C4-2B (cell line): ENCODE measurements around the gene CENPX.

ENCODE experiments used
- H3K27ac ChIP-seq: fragments of 450-650 bp; 2 replicates; pipeline ENCODE4 v1.5.1; 2017
- ZFX ChIP-seq: fragments of 450-650 bp; IDR thresholded peaks from 2 replicates; pipeline ENCODE4 v1.6.1; 2017
- TF ChIP-seq, protein P1 (sequence below): fragments of 450-650 bp; conservative IDR thresholded peaks from 2 replicates; pipeline ENCODE4 v1.5.1; 2017; ENCODE audit warnings: mild to moderate bottlenecking

Gene CENPX

DNA sequence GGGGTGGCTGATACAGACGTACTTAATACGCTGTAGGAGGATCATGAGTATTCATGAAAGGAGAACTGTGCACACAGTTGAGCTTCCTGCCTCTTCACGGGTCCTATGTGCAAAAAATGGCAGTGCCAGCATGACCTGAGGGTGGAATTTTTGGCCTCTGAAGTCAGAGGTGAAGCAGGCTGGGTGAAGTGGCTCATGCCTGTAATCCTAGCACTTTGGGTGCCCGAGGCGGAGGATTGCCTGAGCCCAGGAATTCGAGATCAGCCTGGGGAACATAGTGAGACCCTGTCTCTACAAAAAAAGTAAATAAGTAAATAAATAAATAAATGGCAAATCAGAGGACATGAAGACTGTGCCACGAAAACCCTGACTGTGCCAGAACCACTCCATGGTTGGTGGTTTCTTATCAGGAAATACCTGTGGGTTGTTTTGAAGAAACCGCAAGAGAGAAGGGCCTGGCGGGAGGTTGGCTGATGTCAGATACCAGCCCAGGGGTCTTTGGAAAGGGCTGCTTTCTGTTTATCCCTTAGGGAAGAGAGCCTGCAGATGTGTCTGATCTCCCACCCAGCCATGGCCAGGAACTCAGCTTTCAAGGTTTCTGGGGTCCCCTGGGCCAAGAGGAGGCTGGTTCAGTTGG is 41.9 kb downstream of the CENPX start:
- TF ChIP-seq, protein P1, sequence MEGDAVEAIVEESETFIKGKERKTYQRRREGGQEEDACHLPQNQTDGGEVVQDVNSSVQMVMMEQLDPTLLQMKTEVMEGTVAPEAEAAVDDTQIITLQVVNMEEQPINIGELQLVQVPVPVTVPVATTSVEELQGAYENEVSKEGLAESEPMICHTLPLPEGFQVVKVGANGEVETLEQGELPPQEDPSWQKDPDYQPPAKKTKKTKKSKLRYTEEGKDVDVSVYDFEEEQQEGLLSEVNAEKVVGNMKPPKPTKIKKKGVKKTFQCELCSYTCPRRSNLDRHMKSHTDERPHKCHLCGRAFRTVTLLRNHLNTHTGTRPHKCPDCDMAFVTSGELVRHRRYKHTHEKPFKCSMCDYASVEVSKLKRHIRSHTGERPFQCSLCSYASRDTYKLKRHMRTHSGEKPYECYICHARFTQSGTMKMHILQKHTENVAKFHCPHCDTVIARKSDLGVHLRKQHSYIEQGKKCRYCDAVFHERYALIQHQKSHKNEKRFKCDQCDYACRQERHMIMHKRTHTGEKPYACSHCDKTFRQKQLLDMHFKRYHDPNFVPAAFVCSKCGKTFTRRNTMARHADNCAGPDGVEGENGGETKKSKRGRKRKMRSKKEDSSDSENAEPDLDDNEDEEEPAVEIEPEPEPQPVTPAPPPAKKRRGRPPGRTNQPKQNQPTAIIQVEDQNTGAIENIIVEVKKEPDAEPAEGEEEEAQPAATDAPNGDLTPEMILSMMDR = no peak
- no peak for TF ChIP-seq ZFX

DNA sequence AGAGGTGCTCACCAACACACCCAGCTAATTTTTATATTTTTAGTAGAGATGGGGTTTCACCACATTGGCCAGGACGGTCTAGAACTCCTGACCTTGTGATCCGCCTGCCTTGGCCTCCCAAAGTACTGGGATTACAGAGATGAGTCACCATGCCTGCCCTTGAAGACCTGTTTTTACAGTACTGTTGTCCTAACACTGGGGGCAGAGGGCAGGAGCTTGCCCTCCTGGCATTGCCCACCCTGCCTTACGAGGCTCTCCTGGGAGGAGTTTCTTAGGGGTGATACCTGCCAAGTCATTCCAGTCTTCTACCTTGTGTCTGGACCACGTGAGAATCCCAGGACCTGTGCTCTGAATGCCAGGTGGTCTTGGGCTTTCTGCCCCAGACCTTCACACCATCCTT is 42.6 kb downstream of the CENPX start:
- H3K27ac ChIP-seq = no peak overlapping the region
- TF ChIP-seq, protein P1 = no peak
- no peak for TF ChIP-seq ZFX

More for the DNA sequence above, 41.9 kb downstream of the CENPX start:
- no peak overlapping the region for H3K27ac ChIP-seq

DNA sequence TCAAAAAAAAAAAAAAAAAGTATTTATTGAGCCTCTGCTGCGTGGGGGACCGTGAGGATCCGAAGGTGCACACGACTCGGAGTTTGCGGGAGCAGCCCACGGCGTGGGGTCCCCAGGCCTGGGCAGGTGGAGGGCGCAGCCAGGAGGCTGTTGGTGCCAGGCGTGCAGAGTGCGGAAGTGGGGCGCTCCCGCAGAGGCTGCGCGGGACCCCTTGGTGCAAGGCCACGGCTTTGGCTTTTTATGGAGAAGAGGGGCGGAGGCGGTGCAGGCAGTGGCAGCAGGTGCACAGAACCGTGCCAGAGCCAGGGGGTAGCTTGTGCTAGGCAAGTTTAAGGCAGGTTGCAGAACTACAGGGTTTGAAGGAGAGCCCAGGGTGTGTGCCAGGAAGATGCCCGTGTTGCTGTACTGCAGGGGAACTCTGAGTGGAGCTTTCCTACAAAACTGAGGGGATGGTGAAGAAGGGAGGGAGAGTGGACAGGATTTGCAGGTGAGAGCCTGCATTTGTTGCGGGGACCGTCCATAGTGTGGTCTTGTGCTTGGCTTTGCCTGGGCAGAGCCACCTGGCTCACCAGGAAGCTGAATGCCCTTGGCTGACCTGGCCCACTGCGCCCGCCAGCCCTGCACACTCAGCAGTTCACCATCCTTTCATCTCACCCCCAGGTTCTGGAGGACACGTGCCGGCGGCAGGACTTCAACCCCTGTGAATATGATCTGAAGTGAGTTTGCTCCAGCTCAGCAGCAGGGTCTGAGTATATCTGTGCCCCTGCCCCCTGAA is 44.0 kb downstream of the CENPX start:
- TF ChIP-seq, protein P1 = no peak
- TF ChIP-seq ZFX = no peak
- peak overlapping the region; percentile 98 for H3K27ac ChIP-seq

GRCh38 chr17:81977211-81977808 is 45.4 kb downstream of the CENPX start, which contains the start of gene ASPSCR1:
TSS of gene ASPSCR1 (plus strand) at chr17:81977629. CDS start at chr17:81977647, 18 bp downstream.
- TF ChIP-seq, protein P1 = no peak
- TF ChIP-seq ZFX = no peak
- H3K27ac ChIP-seq = peak within 1 kb of the TSS; percentile 98

DNA sequence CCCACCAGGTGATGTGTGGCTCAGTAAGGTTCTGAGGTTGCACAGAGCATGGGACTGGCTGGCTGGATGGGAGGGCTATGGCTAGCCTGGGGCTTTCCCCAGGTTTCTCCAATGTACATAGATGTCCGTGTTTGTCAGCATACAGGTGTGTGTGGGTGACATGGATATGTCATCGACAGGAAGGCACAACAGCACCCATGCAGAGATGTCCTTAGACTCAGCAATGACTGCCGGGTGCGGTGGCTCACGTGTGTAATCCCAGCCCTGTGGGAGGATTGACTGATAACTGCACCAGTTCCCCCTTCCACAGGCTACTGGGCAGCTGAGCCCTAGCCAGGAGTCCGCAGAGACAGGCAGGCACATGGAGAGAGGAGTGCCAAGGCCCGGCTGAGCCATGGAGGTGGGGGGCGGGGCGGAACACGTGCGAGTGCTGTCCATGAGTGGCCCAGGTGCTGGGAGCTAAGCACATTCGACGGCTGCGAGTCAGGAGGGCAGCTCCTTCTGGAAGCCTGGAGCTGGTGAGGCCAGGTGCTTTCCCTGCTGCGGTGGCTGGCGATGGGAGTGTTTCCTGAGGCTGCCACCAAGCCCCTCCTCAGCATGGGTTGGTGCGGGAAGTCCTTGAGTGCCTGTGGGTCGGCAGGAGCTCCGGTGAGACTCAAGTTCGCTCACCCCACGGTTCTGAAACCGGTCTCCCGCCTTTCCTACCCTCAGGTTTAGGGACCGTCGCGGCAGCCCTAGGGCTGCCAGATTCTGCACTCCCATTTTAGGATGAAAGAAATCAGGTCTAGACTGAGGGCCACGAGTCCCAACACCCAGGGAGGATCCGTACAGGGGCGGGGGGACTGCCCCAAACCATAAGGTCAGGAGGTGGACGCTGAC is 46.1 kb downstream of the CENPX start:
- H3K27ac ChIP-seq = peak overlapping the region; percentile 98
- TF ChIP-seq ZFX = no peak; the same call in 1 of the 2 replicates
- TF ChIP-seq, protein P1 = no peak

- TF ChIP-seq, protein P1 = no peak
- TF ChIP-seq ZFX = no peak
- H3K27ac ChIP-seq = no peak overlapping the region
Observed at GRCh38 chr17:81973432-81973831, 49.2 kb downstream of the CENPX start.
